GM19438 (cell line): ENCODE data around the gene ZSWIM3.

Experiments used
- ATAC-seq: cut with Tn5 transposase; IDR thresholded peaks from one replicate; pipeline ENCODE4 v1.9.1; 2021; ENCODE audit warnings: low read depth; ENCODE audit not compliant: unreplicated experiment

ZSWIM3 gene

GRCh38 chr20:45907219-45907948, 50.0 kb downstream of the ZSWIM3 start:
- ATAC-seq = no peak

DNA sequence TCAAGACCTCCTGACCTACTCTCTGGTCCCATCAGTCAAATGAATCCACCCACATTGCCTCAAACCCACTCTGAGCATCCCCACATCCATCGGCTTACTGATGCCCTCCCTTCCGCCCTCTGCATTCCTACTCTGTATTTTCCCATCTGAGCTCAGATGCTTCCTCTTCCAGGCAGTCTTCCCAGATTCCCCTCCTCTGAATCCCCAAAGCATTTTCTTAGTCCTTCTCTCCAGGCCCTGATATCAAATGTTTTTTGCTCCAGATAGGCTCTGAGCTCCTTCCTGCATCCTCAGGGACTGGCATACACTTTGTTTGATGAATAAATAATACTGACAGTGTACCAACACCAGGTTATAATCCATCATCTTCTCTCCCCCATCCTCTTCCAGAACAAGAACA, 50.7 kb downstream of the ZSWIM3 start:
- ATAC-seq = no peak

DNA sequence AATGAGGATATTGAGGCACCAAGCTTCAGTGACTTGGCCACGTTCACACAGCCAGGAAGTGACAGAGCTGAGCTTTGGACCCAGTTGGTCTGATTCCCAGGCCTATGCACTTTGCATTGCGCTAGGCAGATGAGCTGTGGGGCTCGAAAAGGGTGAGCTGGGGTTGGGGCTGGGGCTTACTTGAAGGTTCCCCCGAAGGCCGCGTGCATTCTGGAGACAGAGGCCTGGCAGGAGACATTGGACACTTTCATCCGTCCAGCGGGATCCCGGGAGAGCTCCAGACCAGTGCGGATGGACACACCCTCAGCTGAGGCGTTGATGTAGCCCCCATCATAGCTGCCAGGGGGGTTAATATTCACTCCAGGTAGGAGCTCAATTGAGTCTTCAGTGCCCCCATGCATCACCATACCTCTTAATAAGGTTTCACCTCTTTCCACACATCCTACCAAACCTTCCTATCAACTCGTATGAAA, 52.0 kb downstream of the ZSWIM3 start:
- ATAC-seq = no peak

- no peak for ATAC-seq
Measured at GRCh38 chr20:45909817-45910669, 52.6 kb downstream of the ZSWIM3 start.

GRCh38 chr20:45910670-45911485, 53.5 kb downstream of the ZSWIM3 start:
- peak; percentile 92 for ATAC-seq

DNA sequence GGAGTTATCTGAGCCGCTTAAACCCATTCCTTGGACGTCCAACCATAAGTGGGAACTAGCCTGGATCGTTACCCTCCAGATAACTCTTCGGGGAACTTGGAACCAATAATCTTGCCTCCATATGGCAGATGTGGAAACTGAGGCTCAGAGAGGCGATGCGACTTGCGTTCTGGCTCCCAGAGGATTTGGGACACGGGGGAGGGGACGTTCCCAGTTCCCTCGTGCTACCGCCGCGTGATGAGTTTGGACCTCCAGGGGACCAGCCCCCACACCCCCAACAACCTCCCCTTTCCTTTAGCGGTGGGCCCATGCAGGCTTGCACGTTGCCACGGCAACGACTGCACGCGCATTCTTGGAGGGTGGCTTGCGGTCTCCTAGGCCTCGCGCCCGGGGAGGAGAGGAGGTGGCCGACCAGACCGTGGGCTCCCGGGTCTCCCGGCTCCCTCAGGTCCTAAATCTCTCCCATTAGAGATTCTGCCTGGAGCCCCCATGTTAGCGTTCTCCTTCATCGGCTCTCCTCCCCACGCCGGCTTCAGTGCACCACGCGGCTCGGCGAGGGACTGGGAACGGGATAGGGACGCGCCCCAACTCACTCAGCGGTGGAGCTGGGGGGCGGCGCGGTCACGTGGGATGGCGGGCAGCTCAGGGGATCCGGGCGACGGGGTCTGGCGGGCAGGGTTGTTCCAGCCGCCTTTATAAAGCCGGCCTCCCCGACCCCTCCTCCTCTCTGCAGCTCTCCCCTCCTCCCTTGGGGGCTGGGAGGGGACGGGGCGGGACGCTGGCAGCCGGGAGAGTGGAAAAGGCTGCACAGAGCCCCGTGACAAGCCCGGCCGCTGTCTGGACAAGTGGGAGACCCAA, 54.3 kb downstream of the ZSWIM3 start, which contains the start of gene PLTP:
Gene PLTP (minus strand): TSS at position 670 of the 858 bp plus-strand sequence. CDS start 703 bp downstream, outside the sequence.
- no peak for ATAC-seq

DNA sequence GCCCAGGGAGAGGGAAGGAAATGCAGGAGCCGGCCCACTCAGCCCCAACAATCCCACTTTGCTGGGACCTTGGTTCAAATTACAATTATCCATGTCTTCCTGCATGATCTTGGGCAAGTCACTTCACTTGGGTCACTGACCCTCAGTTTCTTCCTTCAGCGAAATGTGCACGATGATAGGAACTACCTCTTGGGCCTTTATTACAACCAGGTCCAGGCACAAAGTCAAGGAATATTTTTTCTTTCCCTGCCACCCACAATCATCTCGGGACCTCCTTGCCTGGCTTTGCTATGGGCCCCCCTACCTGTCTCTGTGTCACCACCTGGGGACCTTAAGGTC, 54.9 kb downstream of the ZSWIM3 start:
- ATAC-seq = no peak

DNA sequence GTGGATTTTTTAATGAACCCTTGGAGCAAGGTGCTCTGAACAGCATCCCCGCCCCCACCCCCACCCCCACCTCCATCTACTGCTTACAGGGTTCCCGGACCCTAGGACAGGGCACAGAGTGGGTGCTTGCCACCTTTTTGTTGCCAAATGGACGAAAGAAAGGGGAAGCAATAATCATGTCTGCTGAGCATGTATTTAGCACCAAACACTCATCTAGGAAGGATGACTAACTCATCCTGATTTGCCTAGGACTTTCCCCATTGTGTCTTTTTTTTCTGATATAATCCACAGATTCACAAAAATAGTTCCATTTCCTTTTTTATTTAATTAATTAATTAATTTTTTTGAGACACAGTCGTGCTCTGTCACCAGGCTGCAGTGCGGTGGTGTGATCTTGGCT, 55.7 kb downstream of the ZSWIM3 start:
- no peak for ATAC-seq

DNA sequence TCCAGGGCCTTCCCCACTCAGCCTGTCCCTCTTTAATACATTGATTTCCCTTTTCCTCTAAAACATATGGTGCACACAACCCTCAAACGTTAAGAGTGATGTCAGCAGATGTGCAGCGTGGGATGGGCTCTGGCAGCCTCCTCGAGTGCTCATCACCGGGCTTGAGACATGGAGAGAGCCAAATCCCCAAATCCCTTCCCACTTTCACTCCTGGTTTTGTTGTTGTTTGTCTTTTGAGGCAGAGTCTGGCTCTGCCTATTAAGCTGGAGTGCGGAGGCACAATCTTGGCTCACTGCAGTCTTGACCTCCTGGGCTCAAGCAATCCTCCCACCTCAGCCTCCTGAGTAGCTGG, 60.4 kb downstream of the ZSWIM3 start:
- no peak for ATAC-seq

- no peak for ATAC-seq
Measured at GRCh38 chr20:45918182-45918737, 60.8 kb downstream of the ZSWIM3 start.

- no peak for ATAC-seq
Measured at GRCh38 chr20:45918779-45919537, 61.5 kb downstream of the ZSWIM3 start.

DNA sequence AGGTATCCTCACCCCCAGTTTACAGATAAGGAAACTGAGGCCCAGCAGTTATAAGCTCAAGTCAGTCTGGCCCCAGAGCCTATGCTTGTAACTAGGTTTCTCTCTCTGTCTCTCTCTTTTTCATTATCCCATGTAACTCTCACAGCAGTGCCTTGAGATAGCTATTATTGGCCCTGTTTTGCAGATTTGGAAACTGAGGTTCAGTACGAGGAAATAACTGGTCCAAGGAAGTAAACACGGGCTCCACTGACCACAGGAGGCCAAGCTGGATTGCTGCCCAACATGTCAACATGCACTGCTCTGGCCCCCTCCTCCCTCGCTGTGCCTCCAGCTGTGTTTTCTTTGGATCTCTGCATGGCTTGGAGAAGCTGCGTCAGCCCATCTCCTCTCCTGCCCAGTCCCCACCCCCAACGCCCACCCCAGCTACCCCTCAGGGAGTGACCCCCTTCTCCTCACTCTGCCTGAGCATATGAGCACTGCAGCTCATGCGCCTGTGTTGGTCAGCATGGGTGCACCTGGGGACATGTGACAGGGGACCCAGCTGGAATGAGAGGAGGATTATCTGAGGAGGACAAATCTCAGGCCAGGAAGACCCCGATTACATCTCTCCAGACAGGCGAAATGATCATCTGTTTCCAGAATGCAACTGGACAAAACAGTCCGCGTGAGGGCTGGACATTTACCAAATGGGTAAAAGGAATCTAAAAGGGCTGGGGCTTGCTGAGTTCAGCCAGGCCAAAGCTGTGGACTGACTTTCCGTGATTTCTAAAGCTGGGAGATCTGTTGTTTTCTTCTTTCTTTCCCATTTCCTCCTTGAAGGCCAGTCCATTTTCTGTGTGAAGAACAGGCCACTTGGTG, 62.4 kb downstream of the ZSWIM3 start:
- ATAC-seq = no peak

DNA sequence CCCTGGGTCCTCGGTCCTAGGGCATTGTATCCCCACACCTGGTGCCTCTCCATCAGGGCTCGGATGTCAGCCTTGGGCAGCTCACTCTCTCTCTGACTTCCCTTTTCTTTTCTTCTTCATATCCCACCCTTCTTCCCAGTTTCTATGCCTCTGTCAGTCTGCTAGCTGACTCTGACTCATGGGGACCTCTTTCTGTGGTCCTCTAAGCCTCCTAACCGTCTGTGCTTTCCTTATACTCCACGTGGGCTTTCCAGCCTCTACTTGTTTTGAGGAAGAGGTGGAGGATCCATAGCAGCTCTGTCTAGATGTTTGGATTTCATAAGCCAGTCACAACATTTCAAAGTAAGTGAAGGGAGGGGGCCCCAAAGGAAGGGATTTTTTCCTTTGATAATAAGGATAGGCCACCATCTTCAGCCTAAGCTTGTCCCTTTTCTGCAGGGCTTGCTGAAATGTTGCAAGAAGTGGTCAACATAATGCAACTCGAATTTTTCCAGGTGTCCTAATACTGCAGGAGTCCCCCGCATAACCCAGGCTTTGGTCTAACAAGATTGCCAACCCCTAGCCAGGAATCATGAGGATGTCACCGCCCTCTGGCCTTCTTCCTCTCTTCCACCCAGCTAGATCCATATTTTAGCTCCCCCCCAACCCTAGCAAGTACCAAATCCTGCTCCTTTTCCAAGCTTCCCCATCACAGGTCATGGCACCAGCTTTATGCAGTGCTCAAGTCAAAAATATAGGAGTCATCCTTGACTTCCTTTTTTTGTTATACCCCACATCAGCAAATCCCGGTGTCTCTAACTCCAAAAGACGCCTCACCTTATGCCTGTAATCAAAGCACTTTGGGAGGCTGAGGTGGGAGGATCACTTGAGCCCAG, 63.3 kb downstream of the ZSWIM3 start:
- ATAC-seq = no peak

- ATAC-seq = no peak
Measured at GRCh38 chr20:45921337-45922189, 64.1 kb downstream of the ZSWIM3 start.

DNA sequence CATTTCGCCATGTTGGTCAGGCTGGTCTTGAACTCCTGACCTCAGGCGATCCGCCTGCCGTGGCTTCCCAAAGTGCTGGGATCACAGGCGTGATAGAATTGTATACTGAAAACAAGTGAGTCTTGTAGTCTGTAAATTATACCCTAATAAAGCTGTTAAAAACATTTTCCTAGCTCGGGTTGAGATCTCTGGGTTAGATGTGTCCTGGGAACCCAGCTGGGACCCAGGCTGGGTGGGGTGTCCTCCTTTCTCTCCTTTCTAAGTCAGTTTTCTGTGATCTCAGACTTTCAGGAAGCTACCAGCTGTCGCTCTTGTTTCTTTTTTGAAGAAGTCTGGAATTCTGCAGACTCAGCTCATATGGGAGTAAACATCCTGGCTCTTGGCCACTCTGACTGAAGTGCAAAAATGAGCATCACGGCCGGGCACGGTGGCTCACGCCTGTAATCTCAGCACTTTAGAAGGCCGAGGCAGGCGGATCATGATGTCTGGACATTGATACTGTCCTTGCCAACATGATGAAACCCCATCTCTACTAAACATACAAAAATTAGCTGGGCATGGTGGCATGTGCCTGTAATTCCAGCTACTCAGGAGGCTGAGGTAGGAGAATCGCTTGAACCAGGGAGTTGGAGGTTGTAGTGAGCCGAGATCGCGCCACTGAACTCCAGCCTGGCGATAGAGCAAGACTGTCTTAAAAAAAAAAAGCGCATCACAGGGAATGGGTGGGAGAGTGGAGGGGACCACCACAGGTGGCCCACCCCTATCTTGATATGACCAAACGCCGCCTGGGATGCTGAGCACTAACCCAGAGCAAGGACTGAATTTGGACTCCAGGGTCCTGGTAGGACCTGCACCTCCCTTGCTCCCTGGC, 67.2 kb downstream of the ZSWIM3 start:
- ATAC-seq = no peak
